ENCODE results near the gene PROC.

The PROC gene

DNA sequence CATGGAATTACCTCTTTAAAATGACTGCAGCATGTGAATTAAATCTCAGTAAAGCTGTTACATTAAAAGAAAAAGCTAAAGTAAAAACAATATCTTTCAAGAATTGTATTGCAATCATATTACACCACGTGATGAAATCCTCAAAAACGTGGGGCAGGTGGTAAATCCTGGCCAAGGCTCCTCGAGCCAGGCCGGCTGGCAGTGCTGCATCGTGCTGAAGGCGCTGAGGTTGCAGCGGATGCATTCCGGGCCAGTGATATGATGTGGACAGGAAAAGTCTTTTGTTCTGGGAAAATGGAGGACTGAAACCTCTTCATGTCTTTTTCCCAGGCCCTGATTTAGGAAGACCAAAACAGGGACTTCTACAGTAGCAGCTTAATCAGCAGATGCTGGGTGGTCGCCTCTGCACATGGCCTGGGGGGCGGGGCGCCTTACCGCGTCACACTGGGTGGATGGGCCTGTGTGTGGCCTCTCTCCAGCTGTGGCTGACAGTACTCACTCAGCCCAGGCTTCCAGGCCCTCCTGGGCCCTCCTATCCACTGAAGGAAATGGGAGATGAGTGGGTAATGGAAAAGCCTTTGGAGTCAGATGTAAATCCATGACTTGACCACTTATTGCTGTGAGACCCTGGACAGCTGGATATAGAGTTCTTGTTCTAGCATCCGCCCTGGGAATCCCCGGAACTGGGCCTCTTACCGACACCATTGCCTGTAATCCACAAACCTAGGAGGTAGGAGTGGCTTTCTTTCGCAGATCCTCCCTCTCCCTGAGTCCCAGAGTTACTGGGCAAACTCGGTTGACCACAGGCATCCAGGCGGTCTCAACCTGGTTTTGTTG, 45.1 kb downstream of the PROC start:
- no peak for DNase-seq

- DNase-seq, result no peak
Observed at GRCh38 chr2:127464470-127465257, 46.4 kb downstream of the PROC start.

DNA sequence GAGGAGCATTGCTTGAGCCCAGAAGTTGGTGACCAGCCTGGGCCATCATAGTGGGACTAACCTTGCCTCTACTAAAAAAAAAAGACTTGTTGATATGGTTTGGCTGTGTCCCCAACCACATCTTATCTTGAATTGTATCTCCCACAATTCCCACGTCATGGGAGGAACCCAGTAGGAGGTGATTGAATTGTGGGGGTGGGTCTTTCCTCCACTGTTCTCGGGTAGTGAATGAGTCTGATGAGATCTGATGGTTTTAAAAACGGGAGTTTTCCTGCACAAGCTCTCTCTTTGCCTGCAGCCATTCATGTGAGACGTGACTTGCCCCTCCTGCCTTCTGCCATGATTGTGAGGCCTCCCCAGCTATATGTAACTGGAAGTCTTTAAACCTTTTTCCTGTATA, 47.0 kb downstream of the PROC start:
- DNase-seq, result no peak

- no peak for DNase-seq
Observed at GRCh38 chr2:127469051-127469450, 50.8 kb downstream of the PROC start.

DNA sequence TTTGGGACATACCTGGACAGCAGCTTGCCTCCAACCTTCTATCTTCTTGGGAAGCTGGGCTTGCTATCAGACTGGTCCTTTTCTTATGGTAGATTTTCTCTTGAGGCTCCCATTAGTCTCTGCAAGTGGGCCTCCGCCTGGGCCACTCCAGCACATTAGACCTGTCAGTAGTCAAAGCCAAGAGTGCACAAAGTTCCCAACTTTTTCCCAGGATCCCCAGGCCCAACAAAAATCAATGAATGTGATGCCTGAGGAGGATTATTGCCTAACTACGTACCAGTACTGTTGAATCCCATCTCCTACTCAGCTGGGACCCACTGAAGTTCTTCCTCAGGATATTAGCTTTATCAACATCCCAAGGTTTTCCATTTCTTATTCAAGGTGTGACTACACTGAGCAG, 51.7 kb downstream of the PROC start:
- DNase-seq, result no peak

DNA sequence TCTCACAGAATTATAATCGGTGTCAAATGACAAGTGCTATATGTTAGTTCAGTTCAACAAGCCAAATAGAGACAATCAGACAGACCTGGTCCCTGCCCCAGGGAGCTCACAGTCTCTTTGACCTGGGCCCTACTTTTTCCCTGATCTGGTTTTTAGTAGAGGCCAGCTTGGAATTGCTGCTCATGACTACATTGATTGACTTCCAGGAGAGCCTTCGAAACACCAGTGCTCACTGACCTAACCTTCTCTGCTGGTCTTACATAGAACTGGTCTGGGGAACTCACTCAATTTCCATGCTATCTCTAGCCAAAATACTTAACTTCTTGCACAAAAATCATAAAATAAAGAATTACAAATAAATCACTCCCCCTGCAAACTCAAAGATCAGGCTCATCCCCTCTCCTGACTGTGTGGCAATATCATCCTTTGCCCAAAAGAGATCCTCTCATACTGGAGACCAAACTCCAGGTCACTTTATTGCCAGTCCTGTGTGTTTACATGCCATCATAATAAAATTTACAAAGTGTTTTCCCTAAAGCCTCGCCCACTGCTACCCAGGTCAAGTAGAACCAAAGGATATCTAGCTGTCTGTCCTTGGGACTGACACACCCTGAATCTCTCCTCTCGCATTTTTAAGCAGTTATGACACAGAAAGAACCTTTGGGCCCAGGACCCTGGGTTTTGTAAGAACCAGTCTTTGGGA, 53.2 kb downstream of the PROC start:
- DNase-seq, result no peak

- no peak for DNase-seq
Observed at GRCh38 chr2:127472268-127472667, 54.0 kb downstream of the PROC start.

- DNase-seq, result no peak
Observed at GRCh38 chr2:127475788-127476187, 57.6 kb downstream of the PROC start.
